Activated naive CD8-positive, alpha-beta T cell treated with anti-CD3 and anti-CD28 coated beads, Interleukin-2, amount 10 ng/mL, durations not matched to agents 7 days and 5 days (primary cell): ENCODE data around the gene TPSB2. TPM values are rescaled to one million over a fixed set of nuclear protein-coding genes. Genes with fewer than 3 reads are reported as not detected.
"Not testable (repeated sequence)": the region's sequence is repeated elsewhere in the genome, so short reads cannot be mapped to it uniquely, and the experiment has no call there.

Experiments used
- ATAC-seq: fragments of 150-1000 bp; cut with Tn5 transposase; one replicate; pipeline ENCODE4 v1.10.0; 2021; ENCODE audit warnings: low read depth, moderate library complexity
- POLR2A ChIA-PET: fragments of 350-600 bp; sonication (Branson Sonifier 250); formaldehyde crosslinking; loops from one replicate; lab custom pipeline; 2021; ENCODE audit warnings: antibody characterized with exemption; lab: Charles Lee
- DNase-seq: peaks from one replicate; pipeline ENCODE4 v3.0.0; 2021
- H3K27ac Mint-ChIP-seq: one replicate; pipeline ENCODE4 v1.8.0; 2022; ENCODE audit warnings: mild to moderate bottlenecking, mixed read lengths
- H3K27me3 Mint-ChIP-seq: one replicate; pipeline ENCODE4 v1.8.0; 2022; ENCODE audit warnings: mild to moderate bottlenecking, moderate library complexity, mixed read lengths
- H3K36me3 Mint-ChIP-seq: one replicate; pipeline ENCODE4 v1.8.0; 2021; ENCODE audit warnings: mild to moderate bottlenecking, mixed read lengths
- H3K4me1 Mint-ChIP-seq: one replicate; pipeline ENCODE4 v1.8.0; 2021; ENCODE audit warnings: mixed read lengths
- H3K4me3 Mint-ChIP-seq: one replicate; pipeline ENCODE4 v1.8.0; 2022; ENCODE audit warnings: mild to moderate bottlenecking, moderate library complexity, mixed read lengths
- H3K9me3 Mint-ChIP-seq: one replicate; pipeline ENCODE4 v1.8.0; 2021; ENCODE audit warnings: mixed read lengths
- total RNA-seq, 2 experiments: library from RNA; stranded (reverse); gene quantifications; one replicate each; pipeline ENCODE4 v1.2.3, GENCODE V29; 2021

The TPSB2 gene
- not detected for total RNA-seq

DNA sequence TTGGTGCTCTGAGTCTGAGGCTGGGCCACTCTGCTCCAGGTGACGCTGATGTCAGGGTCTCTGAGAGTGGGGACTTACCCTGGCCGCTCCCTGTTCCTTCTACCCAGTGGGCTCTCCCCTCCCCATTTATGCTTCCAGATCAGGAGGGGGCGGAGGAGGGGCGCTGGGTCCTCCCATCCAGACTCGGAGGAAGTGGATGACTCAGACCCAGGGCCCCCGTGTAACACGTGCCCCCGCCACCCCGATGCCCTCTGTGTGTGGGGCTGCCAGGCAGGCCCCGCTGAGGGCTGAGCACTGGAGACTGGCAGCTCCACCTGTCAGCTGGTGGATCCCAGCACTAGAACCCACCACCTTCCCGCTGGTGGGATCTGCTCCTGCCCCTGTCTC is at the start of gene TPSB2:
Gene TPSB2 (minus strand): TSS at position 101 of the 387 bp plus-strand sequence. CDS start 233 bp downstream, outside the sequence.
- H3K27ac Mint-ChIP-seq, POLR2A ChIA-PET, H3K9me3 Mint-ChIP-seq, H3K4me3 Mint-ChIP-seq, H3K4me1 Mint-ChIP-seq, ATAC-seq, H3K27me3 Mint-ChIP-seq, DNase-seq, H3K36me3 Mint-ChIP-seq: not testable (repeated sequence)

DNA sequence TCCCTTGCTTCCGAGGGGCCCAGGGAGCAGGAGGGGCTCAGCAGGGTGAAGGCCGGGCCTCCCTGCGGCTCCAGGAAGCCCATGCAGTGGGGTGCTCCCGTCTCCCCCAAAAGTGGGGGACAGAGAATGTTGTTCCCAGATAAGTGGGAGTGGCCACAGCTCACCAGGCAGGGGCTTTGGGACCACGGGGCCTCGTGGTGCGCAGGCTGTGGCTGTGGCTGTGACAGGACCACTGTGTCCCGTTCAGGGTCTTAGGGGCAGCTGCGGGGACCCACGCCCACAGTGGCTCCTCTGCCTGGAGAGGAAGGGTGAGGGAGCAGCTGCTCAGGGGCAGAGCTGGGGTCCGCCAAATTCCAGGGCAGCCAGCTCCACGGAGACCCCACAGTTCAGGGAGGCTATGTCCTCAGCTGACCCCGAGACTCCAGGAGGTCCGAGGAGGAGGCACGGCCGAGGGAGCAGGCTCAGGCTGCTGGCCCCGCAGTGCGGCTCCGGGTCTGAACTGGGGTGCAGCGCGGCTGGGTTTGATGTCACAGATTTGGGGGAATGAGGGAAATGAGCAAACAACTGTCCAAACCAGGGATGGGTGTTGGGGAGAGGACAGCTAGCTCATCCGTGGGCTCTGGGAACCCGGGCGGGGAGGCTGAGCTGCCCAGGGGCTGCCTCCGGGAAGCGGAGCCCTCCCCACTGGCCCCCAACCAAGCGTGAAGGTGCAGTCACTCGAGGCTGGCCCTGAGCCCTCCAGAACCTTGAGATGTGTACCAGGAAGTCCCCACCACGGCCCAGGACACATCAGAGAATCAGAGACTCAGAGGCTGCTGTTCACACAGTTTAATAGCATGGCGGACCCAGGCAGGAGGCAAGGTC is 49.3 kb upstream of the TPSB2 start:
- no peaks in the 10 kb centered on the region for H3K9me3 Mint-ChIP-seq
- ATAC-seq (no peak), DNase-seq (no peak)
- no peaks in the 10 kb centered on the region for H3K36me3 Mint-ChIP-seq
- peaks cover 1% of the 10 kb centered on the region for H3K4me1 Mint-ChIP-seq
- POLR2A ChIA-PET, result no interaction called here
- H3K4me3 Mint-ChIP-seq, result no peak overlapping the region
- H3K27ac Mint-ChIP-seq, result no peak overlapping the region
- peaks cover 4% of the 10 kb centered on the region for H3K27me3 Mint-ChIP-seq

DNA sequence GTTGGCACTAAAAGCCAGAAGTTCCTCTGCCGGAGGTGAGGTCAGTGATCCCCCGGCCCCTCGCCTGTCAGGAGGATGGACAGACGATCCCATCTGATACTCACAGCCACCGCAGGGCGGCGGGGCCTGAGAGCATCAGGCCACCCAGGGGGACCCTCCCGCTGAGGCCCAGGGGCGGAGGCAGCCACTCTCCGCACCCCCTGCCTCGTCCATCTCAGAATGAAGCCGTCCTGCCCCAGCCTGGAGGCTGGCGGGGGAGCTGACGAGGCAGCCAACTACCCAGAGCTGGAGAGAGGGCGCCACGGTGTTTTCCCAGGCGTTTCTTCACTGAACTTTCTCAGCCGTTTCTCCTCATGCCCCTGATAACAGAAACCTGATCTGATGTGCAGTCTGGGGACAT is 48.5 kb upstream of the TPSB2 start:
- peaks cover 1% of the 10 kb centered on the region for H3K4me1 Mint-ChIP-seq
- ATAC-seq, result no peak
- DNase-seq, result no peak
- POLR2A ChIA-PET, result no interaction called here
- H3K27ac Mint-ChIP-seq, result no peak overlapping the region
- no peak overlapping the region for H3K4me3 Mint-ChIP-seq
- no peaks in the 10 kb centered on the region for H3K9me3 Mint-ChIP-seq
- H3K36me3 Mint-ChIP-seq, result no peaks in the 10 kb centered on the region
- peaks cover 4% of the 10 kb centered on the region for H3K27me3 Mint-ChIP-seq

DNA sequence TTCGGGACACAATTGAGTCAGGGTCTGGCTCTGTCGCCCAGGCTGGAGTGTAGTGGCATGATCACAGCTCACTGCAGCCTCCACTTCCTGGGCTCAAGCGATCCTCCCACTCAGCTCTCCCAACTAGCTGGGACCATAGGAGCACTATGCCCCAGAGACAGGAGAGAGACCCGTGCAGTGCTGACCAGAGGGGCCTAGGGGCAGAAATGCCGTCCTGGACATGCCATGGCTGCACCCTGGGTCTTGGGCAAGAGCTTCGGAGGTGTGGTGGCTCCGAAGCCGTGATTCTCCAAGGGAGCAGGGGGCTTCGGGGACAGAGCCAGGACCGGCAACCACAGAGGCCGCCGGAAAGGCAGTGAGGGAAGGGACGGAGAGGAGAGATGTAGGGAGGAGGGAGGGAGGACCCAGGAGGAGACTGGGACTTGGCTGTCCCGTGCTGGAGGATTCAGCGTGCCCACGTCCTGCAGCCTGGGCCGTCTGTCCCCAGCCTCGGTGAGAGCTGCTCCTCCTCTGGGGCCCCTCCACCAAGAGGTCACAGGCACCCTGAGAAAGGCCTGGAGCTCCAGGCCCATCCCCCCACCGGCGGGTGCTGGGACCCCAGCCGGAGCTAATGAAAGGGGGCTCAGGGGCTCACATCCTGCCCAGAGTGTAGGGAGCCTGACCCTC is 47.8 kb upstream of the TPSB2 start:
- Mint-ChIP-seq H3K9me3 (no peaks in the 10 kb centered on the region), H3K4me1 (no peaks in the 10 kb centered on the region), H3K4me3 (no peak overlapping the region), H3K36me3 (no peaks in the 10 kb centered on the region), H3K27me3 (peaks cover 7% of the 10 kb centered on the region), H3K27ac (no peak overlapping the region)
- DNase-seq, result no peak
- POLR2A ChIA-PET, result no interaction called here
- no peak for ATAC-seq

DNA sequence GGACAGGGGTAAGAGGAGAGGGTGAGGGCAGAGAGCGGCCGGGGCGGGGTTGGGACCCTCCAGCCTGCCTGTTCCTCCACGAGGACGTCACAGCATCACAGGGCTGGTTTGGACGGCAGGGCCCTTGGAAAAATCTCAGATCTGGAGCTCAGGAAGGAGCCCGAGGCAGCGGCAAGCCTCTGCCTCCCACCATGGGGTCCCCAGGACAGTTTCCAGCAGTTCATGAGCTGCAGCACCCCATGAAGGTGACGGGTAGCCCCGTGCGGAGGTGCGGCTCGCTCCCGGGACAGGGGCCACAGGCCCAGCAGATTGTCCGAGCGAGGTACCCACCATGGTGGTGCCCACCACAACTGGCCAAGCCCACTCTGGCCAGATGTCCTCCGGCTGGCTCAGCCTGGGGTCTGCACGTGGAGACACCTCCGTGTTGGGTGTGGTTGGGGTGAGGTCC is 47.2 kb upstream of the TPSB2 start:
- Mint-ChIP-seq H3K4me3 (no peak overlapping the region), H3K4me1 (no peaks in the 10 kb centered on the region), H3K27me3 (peaks cover 7% of the 10 kb centered on the region), H3K36me3 (no peaks in the 10 kb centered on the region), H3K9me3 (no peaks in the 10 kb centered on the region), H3K27ac (no peak overlapping the region)
- POLR2A ChIA-PET, result no interaction called here
- no peak for ATAC-seq
- no peak for DNase-seq

DNA sequence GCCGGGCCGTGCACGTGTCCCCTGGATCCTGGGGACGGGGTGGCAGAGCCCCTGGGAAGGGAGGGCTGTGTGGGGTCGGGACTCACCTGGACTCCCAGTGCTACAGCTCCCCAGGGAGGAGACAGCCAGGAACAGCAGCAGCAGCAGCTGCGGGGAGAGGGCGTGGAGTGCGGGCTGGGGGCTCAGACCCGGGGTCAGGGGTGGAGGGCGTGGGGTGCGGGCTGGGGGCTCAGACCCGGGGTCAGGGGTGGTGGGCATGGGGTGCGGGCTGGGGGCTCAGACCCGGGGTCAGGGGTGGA is 46.5 kb upstream of the TPSB2 start:
- H3K36me3 Mint-ChIP-seq, result no peaks in the 10 kb centered on the region
- peaks cover 7% of the 10 kb centered on the region for H3K27me3 Mint-ChIP-seq
- H3K9me3 Mint-ChIP-seq, result no peaks in the 10 kb centered on the region
- DNase-seq, result no peak
- H3K4me3 Mint-ChIP-seq, result no peak overlapping the region
- ATAC-seq, result no peak
- POLR2A ChIA-PET, result no interaction called here
- no peaks in the 10 kb centered on the region for H3K4me1 Mint-ChIP-seq
- no peak overlapping the region for H3K27ac Mint-ChIP-seq

DNA sequence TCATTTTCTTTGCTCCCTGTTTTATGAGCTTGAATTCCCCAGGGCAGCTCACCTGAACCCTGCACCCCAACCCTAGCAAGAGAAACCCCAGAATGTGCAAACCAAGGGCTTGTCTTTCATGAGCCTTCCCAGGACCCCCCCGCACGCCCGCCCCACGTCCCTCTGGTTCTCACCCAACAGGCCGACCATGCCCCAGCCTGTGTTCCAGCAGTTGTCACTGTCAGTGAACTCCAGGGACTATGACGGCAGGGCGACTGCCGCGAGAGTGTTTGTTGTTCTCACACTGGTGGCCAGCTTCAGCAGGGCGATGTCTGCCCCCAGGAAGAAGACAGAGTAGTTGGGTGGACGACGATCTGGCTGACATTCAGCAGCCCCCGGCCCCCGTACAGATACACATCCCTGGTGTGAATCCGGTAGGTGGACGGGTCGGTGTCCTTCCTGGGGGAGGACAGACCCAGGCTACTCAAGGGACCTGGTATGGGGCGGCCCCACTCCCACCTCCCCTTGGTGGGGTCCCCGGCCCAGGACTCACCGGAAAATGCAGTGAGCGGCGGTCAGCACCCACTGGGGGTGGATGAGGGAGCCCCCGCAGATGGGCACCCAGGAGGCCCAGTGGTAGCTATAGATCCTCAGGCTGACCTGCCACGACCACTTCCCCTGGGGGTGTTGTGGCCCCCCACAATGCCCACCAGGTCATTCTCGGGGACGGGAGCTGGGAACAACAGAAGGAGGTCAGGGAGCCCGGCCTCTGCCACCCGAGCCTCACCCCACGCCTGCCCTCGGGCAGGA is 46.0 kb upstream of the TPSB2 start:
- POLR2A ChIA-PET, result no interaction called here
- Mint-ChIP-seq H3K36me3 (no peaks in the 10 kb centered on the region), H3K9me3 (no peaks in the 10 kb centered on the region), H3K4me1 (no peaks in the 10 kb centered on the region), H3K27me3 (peaks cover 7% of the 10 kb centered on the region), H3K4me3 (no peak overlapping the region), H3K27ac (no peak overlapping the region)
- ATAC-seq, result no peak
- DNase-seq, result no peak

DNA sequence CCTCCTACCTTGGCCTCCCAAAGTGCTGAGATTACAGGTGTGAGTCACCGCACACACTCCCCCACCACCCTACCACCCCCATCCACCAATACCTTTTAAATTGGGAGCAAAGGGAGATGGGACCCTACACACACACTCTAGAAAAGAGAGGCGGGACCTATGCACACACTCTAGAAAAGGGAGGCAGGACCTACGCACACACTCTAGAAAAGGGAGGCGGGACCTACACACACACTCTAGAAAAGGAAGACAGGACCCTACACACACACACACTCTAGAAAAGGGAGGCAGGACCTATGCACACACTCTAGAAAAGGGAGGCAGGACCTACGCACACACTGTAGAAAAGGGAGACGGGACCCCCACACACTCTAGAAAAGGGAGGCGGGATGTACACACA is 44.8 kb upstream of the TPSB2 start:
- no peak for ATAC-seq
- DNase-seq, result no peak
- no peak overlapping the region for H3K27ac Mint-ChIP-seq
- H3K36me3 Mint-ChIP-seq, result no peaks in the 10 kb centered on the region
- no peak overlapping the region for H3K4me3 Mint-ChIP-seq
- H3K27me3 Mint-ChIP-seq, result peaks cover 7% of the 10 kb centered on the region
- no peaks in the 10 kb centered on the region for H3K9me3 Mint-ChIP-seq
- no peaks in the 10 kb centered on the region for H3K4me1 Mint-ChIP-seq
- POLR2A ChIA-PET, result no interaction called here

DNA sequence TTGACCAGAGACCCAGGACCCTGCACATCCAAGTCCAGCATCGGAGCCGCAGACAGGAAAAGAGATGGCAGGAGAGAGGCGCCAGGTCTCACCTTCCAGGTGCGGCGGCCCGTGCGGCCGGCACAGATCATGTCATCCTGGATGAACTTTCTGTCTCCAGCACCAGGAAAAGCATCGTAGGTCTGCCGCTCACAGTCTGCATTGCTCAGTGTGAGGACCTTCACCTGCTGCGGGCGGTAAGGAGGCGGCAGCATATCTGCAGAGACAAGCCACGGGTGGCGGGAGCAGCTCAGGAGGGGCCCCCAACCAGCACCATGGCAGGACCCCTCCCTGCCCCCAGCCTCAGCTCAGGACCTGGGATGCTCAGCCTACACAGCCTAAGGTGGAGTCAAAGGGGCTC is 43.8 kb upstream of the TPSB2 start:
- DNase-seq (no peak), ATAC-seq (no peak)
- Mint-ChIP-seq H3K27ac (no peak overlapping the region), H3K4me3 (no peak overlapping the region), H3K9me3 (no peaks in the 10 kb centered on the region), H3K36me3 (no peaks in the 10 kb centered on the region), H3K4me1 (no peaks in the 10 kb centered on the region), H3K27me3 (peaks cover 7% of the 10 kb centered on the region)
- POLR2A ChIA-PET, result no interaction called here

DNA sequence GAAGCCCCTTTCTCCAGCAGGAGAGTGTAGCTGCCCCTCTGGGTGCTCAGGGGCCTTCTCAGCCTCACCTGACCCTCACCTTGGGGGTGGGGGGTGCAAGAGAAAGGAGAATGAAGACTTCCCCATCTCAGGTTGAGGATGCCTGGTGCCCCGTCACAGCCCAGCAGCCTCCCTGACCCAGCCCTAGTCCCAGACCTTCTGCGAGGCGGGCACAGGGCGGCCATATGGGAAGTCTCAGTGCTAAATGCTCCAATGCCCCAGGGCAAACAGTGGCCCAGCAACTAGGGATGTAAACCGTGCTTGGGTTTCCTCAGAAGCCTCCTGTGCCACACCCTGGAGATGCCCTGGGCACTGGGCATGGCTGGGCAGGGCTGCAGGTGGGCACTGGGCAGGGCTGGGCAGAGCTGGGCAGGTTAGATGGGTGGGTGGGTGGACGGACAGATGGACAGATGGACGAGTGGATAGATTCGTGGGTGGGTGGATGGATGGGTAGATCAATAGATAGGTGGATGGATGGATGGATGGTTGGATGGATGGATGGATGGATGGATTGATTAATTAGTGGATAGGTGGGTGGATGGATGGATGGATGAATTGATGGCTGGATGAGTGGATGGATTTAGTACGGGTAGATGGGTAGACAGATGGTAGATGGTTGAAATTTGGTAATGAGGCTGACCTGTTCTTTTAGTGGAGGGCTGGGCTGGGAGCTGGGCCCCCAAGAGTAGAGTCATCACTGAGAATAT is 42.6 kb upstream of the TPSB2 start:
- Mint-ChIP-seq H3K9me3 (no peaks in the 10 kb centered on the region), H3K27me3 (peaks cover 3% of the 10 kb centered on the region), H3K4me1 (no peaks in the 10 kb centered on the region), H3K36me3 (no peaks in the 10 kb centered on the region), H3K4me3 (no peak overlapping the region), H3K27ac (no peak overlapping the region)
- DNase-seq (no peak), ATAC-seq (no peak)
- POLR2A ChIA-PET, result no interaction called here

DNA sequence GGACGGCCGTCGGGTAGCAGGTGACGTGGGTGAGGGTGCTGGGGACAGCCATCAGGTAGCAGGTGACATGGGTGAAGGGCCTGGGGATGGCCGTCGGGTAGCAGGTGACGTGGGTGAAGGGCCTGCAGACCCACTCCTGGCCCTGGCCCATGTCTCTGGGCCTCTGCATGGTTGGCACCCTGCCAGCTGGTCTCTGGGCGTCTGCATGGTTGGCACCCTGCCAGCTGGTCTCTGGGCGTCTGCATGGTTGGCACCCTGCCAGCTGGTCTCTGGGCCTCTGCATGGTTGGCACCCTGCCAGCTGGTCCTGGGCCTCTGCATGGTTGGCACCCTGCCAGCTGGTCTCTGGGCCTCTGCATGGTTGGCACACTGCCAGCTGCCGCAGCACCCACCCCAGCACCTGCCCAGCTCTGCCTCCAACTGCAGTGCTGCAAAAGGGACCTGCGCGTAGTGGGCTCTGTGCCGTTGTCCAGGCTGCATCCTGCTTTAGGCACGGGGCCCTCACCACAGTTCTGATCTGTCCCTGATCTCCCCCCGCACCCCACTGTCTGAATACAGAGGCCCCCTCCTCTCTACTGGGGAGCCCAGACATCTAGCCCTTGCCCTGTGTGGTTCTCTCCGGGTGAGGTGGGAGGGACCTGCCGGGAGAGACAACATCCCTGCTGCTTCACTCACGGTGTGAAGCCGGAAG is 41.9 kb upstream of the TPSB2 start:
- H3K9me3 Mint-ChIP-seq, H3K4me1 Mint-ChIP-seq, H3K4me3 Mint-ChIP-seq, ATAC-seq, H3K27me3 Mint-ChIP-seq, H3K36me3 Mint-ChIP-seq, POLR2A ChIA-PET, DNase-seq, H3K27ac Mint-ChIP-seq: not testable (repeated sequence)

DNA sequence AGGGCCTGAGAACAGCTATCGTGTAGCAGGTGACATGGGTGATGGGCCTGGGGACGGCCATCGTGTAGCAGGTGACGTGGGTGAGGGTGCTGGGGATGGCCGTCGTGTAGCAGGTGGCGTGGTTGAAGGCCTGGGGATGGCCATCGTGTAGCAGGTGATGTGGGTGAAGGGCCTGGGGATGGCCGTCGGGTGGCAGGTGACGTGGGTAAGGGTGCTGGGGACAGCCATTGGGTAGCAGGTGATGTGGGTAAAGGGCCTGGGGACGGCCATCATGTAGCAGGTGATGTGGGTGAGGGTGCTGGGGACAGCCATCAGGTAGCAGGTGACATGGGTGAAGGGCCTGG is 41.4 kb upstream of the TPSB2 start:
- no peak overlapping the region for H3K27ac Mint-ChIP-seq
- H3K36me3 Mint-ChIP-seq, result no peaks in the 10 kb centered on the region
- DNase-seq (no peak), ATAC-seq (no peak)
- no peaks in the 10 kb centered on the region for H3K4me1 Mint-ChIP-seq
- H3K27me3 Mint-ChIP-seq, result peaks cover 2% of the 10 kb centered on the region
- POLR2A ChIA-PET, result no interaction called here
- H3K4me3 Mint-ChIP-seq, result no peak overlapping the region
- no peaks in the 10 kb centered on the region for H3K9me3 Mint-ChIP-seq

DNA sequence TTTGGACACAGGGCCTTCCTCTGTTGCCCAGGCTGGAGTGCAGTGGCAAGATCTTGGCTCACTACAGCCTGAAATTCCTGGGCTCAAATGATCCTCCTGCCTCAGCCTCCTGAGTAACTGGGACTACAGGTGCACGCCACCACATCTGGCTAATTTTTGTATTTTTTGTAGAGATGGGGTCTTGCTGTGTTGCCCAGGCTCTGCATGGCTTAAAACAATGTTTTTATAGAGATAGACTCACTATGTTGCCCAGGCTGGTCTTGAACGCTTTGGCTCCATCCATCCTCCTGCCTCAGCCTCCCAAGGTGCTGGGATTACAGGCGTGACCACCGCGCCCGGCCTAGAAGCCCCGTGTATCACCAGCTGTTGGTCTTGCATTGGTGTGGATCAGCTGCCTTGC is 39.4 kb upstream of the TPSB2 start:
- POLR2A ChIA-PET, result not testable (repeated sequence)

More for the DNA sequence above, 39.4 kb upstream of the TPSB2 start:
- not testable (repeated sequence) for DNase-seq, H3K9me3 Mint-ChIP-seq, ATAC-seq, H3K36me3 Mint-ChIP-seq, H3K27ac Mint-ChIP-seq, H3K27me3 Mint-ChIP-seq, H3K4me3 Mint-ChIP-seq, H3K4me1 Mint-ChIP-seq
